HepG2 (cell line): ENCODE results near the gene FFAR2. TPM values are rescaled to one million over a fixed set of nuclear protein-coding genes. Genes with fewer than 3 reads are reported as not detected.

ENCODE experiments used
- ATRX ChIP-seq: sonication (generic); formaldehyde crosslinking; IDR thresholded peaks from 2 replicates; pipeline ENCODE4 v1.4.0; 2020; ENCODE audit warnings: missing genetic modification reagents, borderline replicate concordance
- HMG20B ChIP-seq: conservative IDR thresholded peaks from 2 replicates; pipeline ENCODE4 v1.6.1; 2016; ENCODE audit warnings: missing genetic modification reagents, missing compliant biosample characterization
- HNF1B ChIP-seq: sonication (generic); formaldehyde crosslinking; IDR thresholded peaks from 2 replicates; pipeline ENCODE4 v1.5.1; 2020; ENCODE audit warnings: mild to moderate bottlenecking, moderate library complexity, missing genetic modification reagents
- NONO ChIP-seq, 2 experiments: fragments of 450-650 bp in 1 of 2; sonication (generic) in 1 of 2; formaldehyde crosslinking in 1 of 2; IDR thresholded peaks in 1 of 2; conservative IDR thresholded peaks in 1 of 2; 2 replicates each; pipeline versions ENCODE4 v1.6.1 to v1.8.0; 2017 to 2022; ENCODE audit warnings: mild to moderate bottlenecking in 1 of 2, missing genetic modification reagents in 1 of 2, moderate library complexity in 1 of 2
- REL ChIP-seq: sonication (generic); formaldehyde crosslinking; conservative IDR thresholded peaks from 2 replicates; pipeline ENCODE4 v1.8.0; 2022; ENCODE audit warnings: mild to moderate bottlenecking, missing genetic modification reagents, moderate library complexity
- SP1 ChIP-seq, 2 experiments: fragments of 450-650 bp in 1 of 2; sonication (generic) in 1 of 2; formaldehyde crosslinking in 1 of 2; IDR thresholded peaks; 2 replicates each; pipeline versions ENCODE4 v1.4.0 to v1.6.1; 2016 to 2020; ENCODE audit warnings: missing genetic modification reagents in 1 of 2
- TCF12 ChIP-seq, 2 experiments: fragments of 450-650 bp in 1 of 2; sonication (generic) in 1 of 2; formaldehyde crosslinking in 1 of 2; IDR thresholded peaks; 2 replicates each; pipeline versions ENCODE4 v1.6.1 to v1.8.0; 2017 to 2022; ENCODE audit warnings: antibody characterized with exemption in 1 of 2, mild to moderate bottlenecking in 1 of 2, missing genetic modification reagents in 1 of 2, moderate library complexity in 1 of 2
- TIGD3 ChIP-seq: sonication (generic); formaldehyde crosslinking; IDR thresholded peaks from 2 replicates; pipeline ENCODE4 v1.5.1; 2020; ENCODE audit warnings: mild to moderate bottlenecking, missing genetic modification reagents, borderline replicate concordance
- U2AF1 ChIP-seq: fragments of 200-400 bp; formaldehyde crosslinking; optimal IDR thresholded peaks from 2 replicates; pipeline ENCODE3; 2017; ENCODE audit warnings: mild to moderate bottlenecking, low read depth, low read length
- ZBTB38 ChIP-seq: sonication (generic); formaldehyde crosslinking; IDR thresholded peaks from 2 replicates; pipeline ENCODE4 v1.5.1; 2020; ENCODE audit warnings: mild to moderate bottlenecking, missing genetic modification reagents
- ZFP62 ChIP-seq: sonication (generic); formaldehyde crosslinking; IDR thresholded peaks from 2 replicates; pipeline ENCODE4 v1.4.0; 2020; ENCODE audit warnings: missing genetic modification reagents
- ZNF138 ChIP-seq: sonication (generic); formaldehyde crosslinking; IDR thresholded peaks from 2 replicates; pipeline ENCODE4 v1.5.0; 2020; ENCODE audit warnings: mild to moderate bottlenecking, low read depth, missing genetic modification reagents
- ZNF234 ChIP-seq: sonication (generic); formaldehyde crosslinking; conservative IDR thresholded peaks from 2 replicates; pipeline ENCODE4 v1.5.1; 2020; ENCODE audit warnings: mild to moderate bottlenecking, missing genetic modification reagents
- ZNF329 ChIP-seq: sonication (generic); formaldehyde crosslinking; IDR thresholded peaks from 2 replicates; pipeline ENCODE4 v1.9.0; 2021; ENCODE audit warnings: low read depth, mild to moderate bottlenecking, missing genetic modification reagents
- ZNF34 ChIP-seq: sonication (generic); formaldehyde crosslinking; IDR thresholded peaks from 2 replicates; pipeline ENCODE4 v1.4.0; 2020; ENCODE audit warnings: mild to moderate bottlenecking, missing genetic modification reagents, borderline replicate concordance
- ZNF570 ChIP-seq: sonication (generic); formaldehyde crosslinking; IDR thresholded peaks from 2 replicates; pipeline ENCODE4 v1.4.0; 2020; ENCODE audit warnings: mild to moderate bottlenecking, missing genetic modification reagents, borderline replicate concordance
- ZNF589 ChIP-seq: sonication (generic); formaldehyde crosslinking; conservative IDR thresholded peaks from 2 replicates; pipeline ENCODE4 v1.8.0; 2022; ENCODE audit warnings: mild to moderate bottlenecking, moderate library complexity, missing genetic modification reagents
- ZNF800 ChIP-seq: sonication (generic); formaldehyde crosslinking; IDR thresholded peaks from 2 replicates; pipeline ENCODE4 v1.4.0; 2020; ENCODE audit warnings: missing genetic modification reagents
- ZXDC ChIP-seq: sonication (generic); formaldehyde crosslinking; IDR thresholded peaks from 2 replicates; pipeline ENCODE4 v1.5.0; 2020; ENCODE audit warnings: mild to moderate bottlenecking, missing genetic modification reagents
- ZZZ3 ChIP-seq: sonication (generic); formaldehyde crosslinking; IDR thresholded peaks from 2 replicates; pipeline ENCODE4 v1.4.0; 2020; ENCODE audit warnings: missing genetic modification reagents, mild to moderate bottlenecking, borderline replicate concordance
- polyA plus RNA-seq, 8 experiments: library from polyadenylated mRNA; depleted of rRNA in 3 of 8; stranded (reverse) in 7 of 8; unstranded in 1 of 8; fragments of >200 nt; fragmentation: Illumina TruSeq in 4 of 8; extraction: Trizol in 4 of 8; gene quantifications; 2 replicates each; pipeline versions ENCODE4 v1.2.1 to v1.2.3, GENCODE V29; 2011 to 2016; ENCODE audit warnings: low read depth in 4 of 8, missing spikeins in 1 of 8, mixed read lengths in 1 of 8; ENCODE audit not compliant: insufficient read depth in 1 of 8
- total RNA-seq, 5 experiments: library from RNA; depleted of rRNA; stranded (reverse); fragments of >200 nt; fragmentation: Illumina TruSeq; extraction: Trizol; gene quantifications; 2 replicates each; pipeline ENCODE4 v1.2.3, GENCODE V29; 2016; ENCODE audit warnings: low read depth in 1 of 5

FFAR2 gene
- total and polyA plus RNA-seq, 2 of the 13 experiments (the other 11 are each of a cell fraction or from before 2014, with no cell fraction given) = 0.12 TPM; not detected in 1

GRCh38 chr19:35459414-35460082 lies 11.5 kb downstream of the FFAR2 start (continued):
- TF ChIP-seq SP1 (IDR thresholded peaks at IDR 0.05) = no peak
- TF ChIP-seq SP1 (CRISPR knock-in tag; IDR thresholded peaks at IDR 0.05) = no peak
- no peak for TF ChIP-seq ZNF329
- no peak for TF ChIP-seq U2AF1
- TF ChIP-seq TIGD3 (CRISPR knock-in tag) = no peak
- TF ChIP-seq ZNF800 (CRISPR knock-in tag) = no peak
- no peak for TF ChIP-seq ZXDC (CRISPR knock-in tag)
- no peak for TF ChIP-seq ATRX (CRISPR knock-in tag)
- no peak for TF ChIP-seq HMG20B (CRISPR knock-in tag)
- TF ChIP-seq NONO (IDR thresholded peaks at IDR 0.05) = no peak
- no peak for TF ChIP-seq NONO (CRISPR knock-in tag; conservative IDR thresholded peaks at IDR 0.05)
- no peak for TF ChIP-seq ZBTB38 (CRISPR knock-in tag)
- TF ChIP-seq ZZZ3 = no peak
- no peak for TF ChIP-seq ZNF570 (CRISPR knock-in tag)
- TF ChIP-seq ZNF138 (CRISPR knock-in tag) = no peak
- no peak for TF ChIP-seq TCF12 (IDR thresholded peaks at IDR 0.05)
- 0 out of 2 replicates have a peak, but pooled peaks have one; percentile 8 for TF ChIP-seq TCF12 (CRISPR knock-in tag; IDR thresholded peaks at IDR 0.05)
- no peak for TF ChIP-seq ZFP62 (CRISPR knock-in tag)
- TF ChIP-seq HNF1B (CRISPR knock-in tag) = no peak
- TF ChIP-seq ZNF234 (CRISPR knock-in tag) = no peak
- no peak for TF ChIP-seq ZNF34 (CRISPR knock-in tag)
- no peak for TF ChIP-seq ZNF589 (CRISPR knock-in tag)
- TF ChIP-seq REL (CRISPR knock-in tag) = peak; percentile 78; the same call in 1 of the 2 replicates
